H1 (cell line): ENCODE measurements around the gene WDCP. TPM values are rescaled to one million over a fixed set of nuclear protein-coding genes. Genes with fewer than 3 reads are reported as not detected.

ENCODE experiments used
- CTCF ChIA-PET: fragments of 300-600 bp; sonication (Branson Sonifier 250); formaldehyde crosslinking; loops from one replicate; lab custom pipeline; 2021; ENCODE audit not compliant: partially characterized antibody; lab: Charles Lee
- POLR2A ChIA-PET: fragments of 300-600 bp; sonication (Branson Sonifier 250); formaldehyde crosslinking; loops from one replicate; lab custom pipeline; 2021; ENCODE audit warnings: inconsistent platforms; ENCODE audit not compliant: partially characterized antibody; lab: Charles Lee
- DNase-seq, 2 experiments: peaks; one replicate each; pipeline versions ENCODE4 v3.0.0 to v3.0.0-alpha.2; 2010 to 2022; ENCODE audit warnings: low spot score in 2 of 2, low read depth in 1 of 2, mixed read lengths in 1 of 2
- FAIRE-seq: peaks from 2 replicates; lab custom pipeline; 2011; peaks lifted over from hg19 to GRCh38; lab: Jason Lieb, UNC
- H2AFZ ChIP-seq: 2 replicates; pipeline ENCODE4 v1.8.1; 2012; ENCODE audit warnings: low read length, inconsistent platforms
- H2AK5ac ChIP-seq: 2 replicates; pipeline ENCODE4 v1.6.1; 2013; ENCODE audit warnings: low read depth, low read length
- H2BK120ac ChIP-seq: replicated peaks from 2 replicates; pipeline ENCODE3; 2013; ENCODE audit warnings: low read depth, low read length, inconsistent platforms
- H2BK12ac ChIP-seq: 2 replicates; pipeline ENCODE4 v1.6.1; 2013; ENCODE audit warnings: low read depth, low read length
- H2BK15ac ChIP-seq: 2 replicates; pipeline ENCODE4 v1.6.1; 2013; ENCODE audit warnings: low read length
- H2BK20ac ChIP-seq: 2 replicates; pipeline ENCODE4 v1.6.1; 2013; ENCODE audit warnings: low read length
- H2BK5ac ChIP-seq: 2 replicates; pipeline ENCODE4 v1.6.1; 2013; ENCODE audit warnings: low read depth, low read length
- H3K14ac ChIP-seq: 2 replicates; pipeline ENCODE4 v1.6.1; 2013; ENCODE audit warnings: inconsistent platforms; ENCODE audit not compliant: insufficient read length
- H3K18ac ChIP-seq: 2 replicates; pipeline ENCODE4 v1.6.1; 2013; ENCODE audit warnings: low read length; ENCODE audit errors: extremely low read depth
- H3K23ac ChIP-seq: 2 replicates; pipeline ENCODE4 v1.6.1; 2013; ENCODE audit warnings: inconsistent platforms; ENCODE audit not compliant: insufficient read length
- H3K23me2 ChIP-seq: 2 replicates; pipeline ENCODE4 v1.6.1; 2013; ENCODE audit warnings: low read depth, low read length
- H3K27ac ChIP-seq: 2 replicates; pipeline ENCODE4 v1.6.1; 2011; ENCODE audit warnings: low read depth, low read length, inconsistent platforms
- H3K27me3 ChIP-seq, 4 experiments: replicated peaks in 1 of 4; 1 replicate in 1 of 4; 2 replicates in 3 of 4; pipeline versions ENCODE4 v1.6.1 to v1.8.1; 2011 to 2013; ENCODE audit warnings: low read length in 3 of 4, mild to moderate bottlenecking in 3 of 4, inconsistent platforms in 2 of 4, mixed read lengths in 2 of 4, moderate library complexity in 1 of 4; ENCODE audit not compliant: control insufficient read depth in 3 of 4, insufficient read depth in 3 of 4; ENCODE audit errors: extremely low read depth in 1 of 4
- H3K36me3 ChIP-seq, 4 experiments: 2 replicates each; pipeline versions ENCODE4 v1.6.1 to v1.8.1; 2011 to 2013; ENCODE audit warnings: mild to moderate bottlenecking in 4 of 4, low read length in 3 of 4, moderate library complexity in 2 of 4, control low read depth in 1 of 4, inconsistent platforms in 1 of 4; ENCODE audit not compliant: insufficient read depth in 4 of 4, control insufficient read depth in 2 of 4
- H3K4ac ChIP-seq: replicated peaks from 2 replicates; pipeline ENCODE3; 2013; ENCODE audit warnings: low read length, low read depth, mixed read lengths, inconsistent platforms; ENCODE audit not compliant: insufficient read length
- H3K4me1 ChIP-seq, 4 experiments: replicated peaks in 1 of 4; 1 replicate in 1 of 4; 2 replicates in 3 of 4; pipeline versions ENCODE4 v1.6.1 to v1.8.1; 2011 to 2013; ENCODE audit warnings: low read length in 3 of 4, inconsistent platforms in 2 of 4, mixed read lengths in 1 of 4; ENCODE audit not compliant: insufficient read depth in 4 of 4, control insufficient read depth in 3 of 4
- H3K4me2 ChIP-seq, 2 experiments: 2 replicates each; pipeline versions ENCODE4 v1.6.1 to v1.8.1; 2011 to 2013; ENCODE audit warnings: low read depth in 2 of 2, low read length in 2 of 2, control low read depth in 1 of 2, inconsistent platforms in 1 of 2, mild to moderate bottlenecking in 1 of 2; ENCODE audit not compliant: insufficient read depth in 1 of 2
- H3K4me3 ChIP-seq, 4 experiments: fragments of 200-600, 300-600 bp in 1 of 4; sonication (generic), shearing (Covaris generic), sonication (Bioruptor Twin) in 1 of 4; 2 replicates each; pipeline versions ENCODE4 v1.5.1 to v1.8.1; 2011 to 2016; ENCODE audit warnings: low read length in 4 of 4, low read depth in 3 of 4, control low read depth in 2 of 4, inconsistent platforms in 2 of 4, mild to moderate bottlenecking in 2 of 4, mixed read lengths in 1 of 4, moderate library complexity in 1 of 4; ENCODE audit not compliant: insufficient read depth in 2 of 4; ENCODE audit errors: extremely low read depth in 1 of 4
- H3K56ac ChIP-seq: replicated peaks from 2 replicates; pipeline ENCODE3; 2013; ENCODE audit warnings: low read depth, mild to moderate bottlenecking, mixed read lengths, low read length, inconsistent platforms; ENCODE audit not compliant: insufficient read length
- H3K79me1 ChIP-seq: 2 replicates; pipeline ENCODE4 v1.6.1; 2013; ENCODE audit warnings: low read depth, low read length, control low read depth
- H3K79me2 ChIP-seq, 2 experiments: 2 replicates each; pipeline versions ENCODE4 v1.6.1 to v1.8.1; 2012 to 2013; ENCODE audit warnings: low read length in 2 of 2, mild to moderate bottlenecking in 2 of 2, inconsistent platforms in 1 of 2; ENCODE audit not compliant: insufficient read depth in 2 of 2, control insufficient read depth in 1 of 2
- H3K9ac ChIP-seq, 4 experiments: replicated peaks in 1 of 4; 1 replicate in 1 of 4; 2 replicates in 3 of 4; pipeline versions ENCODE4 v1.6.1 to v1.8.1; 2011 to 2013; ENCODE audit warnings: low read depth in 3 of 4, low read length in 3 of 4, control low read depth in 2 of 4, mild to moderate bottlenecking in 2 of 4, moderate library complexity in 2 of 4, inconsistent platforms in 1 of 4; ENCODE audit errors: extremely low read depth in 1 of 4
- H3K9me3 ChIP-seq, 2 experiments: 2 replicates each; pipeline versions ENCODE4 v1.6.1 to v1.8.1; 2012 to 2013; ENCODE audit warnings: mild to moderate bottlenecking in 2 of 2, moderate library complexity in 2 of 2, control low read depth in 1 of 2, inconsistent platforms in 1 of 2, low read depth in 1 of 2, low read length in 1 of 2, mixed read lengths in 1 of 2; ENCODE audit not compliant: insufficient read depth in 2 of 2
- H4K20me1 ChIP-seq, 2 experiments: replicated peaks in 1 of 2; 2 replicates each; pipeline versions ENCODE3 to v1.8.1; 2011 to 2013; ENCODE audit warnings: inconsistent platforms in 2 of 2, low read length in 2 of 2, mild to moderate bottlenecking in 1 of 2; ENCODE audit not compliant: insufficient read depth in 2 of 2, control insufficient read depth in 1 of 2
- H4K5ac ChIP-seq: 2 replicates; pipeline ENCODE4 v1.6.1; 2013; ENCODE audit warnings: low read length, low read depth, mixed read lengths, inconsistent platforms; ENCODE audit not compliant: insufficient read length
- H4K8ac ChIP-seq: 2 replicates; pipeline ENCODE4 v1.8.0; 2013; ENCODE audit warnings: mild to moderate bottlenecking, moderate library complexity, low read length, inconsistent platforms; ENCODE audit not compliant: insufficient read depth; ENCODE audit errors: extremely low read depth
- H4K91ac ChIP-seq: replicated peaks from 2 replicates; pipeline ENCODE3; 2013; ENCODE audit warnings: low read length, mixed read lengths, inconsistent platforms; ENCODE audit not compliant: insufficient read length
- JUND ChIP-seq: IDR thresholded peaks from 2 replicates; pipeline ENCODE4 v1.6.1; 2011; ENCODE audit warnings: mild to moderate bottlenecking, improper control_type of control experiment, low read length
- KDM1A ChIP-seq: fragments of 200-600, 300-600 bp; sonication (generic); IDR thresholded peaks from 2 replicates; pipeline ENCODE4 v1.7.1; 2016; ENCODE audit warnings: mild to moderate bottlenecking, low read length, borderline replicate concordance
- KDM4A ChIP-seq: IDR thresholded peaks from one replicate; pipeline ENCODE4 v1.7.1; 2012; ENCODE audit warnings: low read depth, mild to moderate bottlenecking, moderate library complexity, low read length, inconsistent platforms; ENCODE audit not compliant: severe bottlenecking
- USF2 ChIP-seq: IDR thresholded peaks from 2 replicates; pipeline ENCODE4 v1.6.1; 2011; ENCODE audit warnings: low read length, improper control_type of control experiment
- WGBS, 2 experiments: shearing (Covaris generic) in 1 of 2; methylation state at CpG; one replicate each; pipeline versions ENCODE4 v1.1.6 to v1.1.7; 2013 to 2015; ENCODE audit warnings: low lambda C conversion rate in 2 of 2, mixed read lengths in 2 of 2, inconsistent platforms in 1 of 2, low coverage in 1 of 2, missing lambda C conversion rate in 1 of 2; ENCODE audit not compliant: insufficient replicate concordance in 2 of 2, insufficient coverage in 1 of 2, insufficient read length in 1 of 2; ENCODE audit errors: extremely low coverage in 1 of 2, missing lambda C conversion rate in 1 of 2; 5-methylcytosine and 5-hydroxymethylcytosine counted together
- polyA plus RNA-seq, 7 experiments: library from polyadenylated mRNA; depleted of rRNA in 3 of 7; stranded (reverse) in 5 of 7; unstranded in 2 of 7; fragments of >200 nt in 5 of 7; fragments of 200-250 nt in 2 of 7; gene quantifications; 1 replicate in 5 of 7; 2 replicates in 1 of 7; 4 replicates in 1 of 7; pipeline versions ENCODE4 v1.2.1 to v1.2.3, GENCODE V29; 2011 to 2013; ENCODE audit warnings: missing spikeins in 2 of 7, mixed read lengths in 2 of 7
- total RNA-seq: library from RNA; stranded (reverse); fragmentation: NEBNext Ultra II Directional; extraction: Animal tissue kit (Norgen Biotek cat#: 25700); gene quantifications from 2 replicates; pipeline ENCODE4 v1.2.1, GENCODE V29; 2021

WDCP gene
- total and polyA plus RNA-seq, 2 of the 8 experiments (the other 6 are each of a cell fraction or from before 2014, with no cell fraction given): 19.2 to 40.1 TPM

GRCh38 chr2:24082787-24083566 lies 35.8 kb upstream of the WDCP start:
- H3K79me1 ChIP-seq: no peaks in the 10 kb centered on the region
- WGBS, 2 experiments: 91% methylated on average over 8 of the region's 8 CpGs; no CpG with 5 or more reads in 1 of the 2 experiments
- peak overlapping the region; percentile 88; the same call in 1 of the 2 replicates for H3K18ac ChIP-seq
- H4K91ac ChIP-seq: peak overlapping the region; percentile 97
- peak overlapping the region; percentile 84; the same call in 1 of the 2 replicates for H2BK15ac ChIP-seq
- H4K20me1 ChIP-seq: no peaks in the 10 kb centered on the region
- peaks cover 5 to 11% (median 10%) of the 10 kb centered on the region in 4 experiments for H3K4me1 ChIP-seq
- H2BK12ac ChIP-seq: peak overlapping the region; percentile 75
- peak overlapping the region; percentile 24 for H3K4ac ChIP-seq
- peak overlapping the region; percentile 80 to 94 for H3K4me2 ChIP-seq
- no peak for DNase-seq
- FAIRE-seq: no peak
- no peaks in the 10 kb centered on the region for H3K9me3 ChIP-seq
- H2BK20ac ChIP-seq: peak overlapping the region; percentile 13; the same call in 1 of the 2 replicates
- H2AFZ ChIP-seq: no peak overlapping the region
- no peaks in the 10 kb centered on the region for H3K79me2 ChIP-seq
- H3K4me3 ChIP-seq: peak overlapping the region; percentile 55 to 77 (median 66)
- peaks cover 11 to 19% (median 16%) of the 10 kb centered on the region in 4 experiments; a peak in 7 of 8 replicates for H3K36me3 ChIP-seq
- H2BK5ac ChIP-seq: peak overlapping the region; percentile 96
- no peak overlapping the region for H3K14ac ChIP-seq
- ChIA-PET POLR2A (interaction anchor here (0.8 to 3.1 kb wide), 22 partner anchors 8 to 157 kb away, joined by 3 to 24 read pairs (median 7); partner anchors contain the start of genes ATAD2B, FAM228B, MFSD2B and UBXN2A), CTCF (interaction anchor here (0.6 to 4.3 kb wide), 13 partner anchors 18 to 278 kb away, joined by 3 to 25 read pairs (median 7); partner anchors contain the start of genes ATAD2B, FAM228B and PFN4)
- peaks cover 10% of the 10 kb centered on the region for H3K23me2 ChIP-seq
- H3K56ac ChIP-seq: peak overlapping the region; percentile 24
- H3K27ac ChIP-seq: peak overlapping the region; percentile 89
- H4K5ac ChIP-seq: peak overlapping the region; percentile 77
- H2AK5ac ChIP-seq: peak overlapping the region; percentile 93
- no peak overlapping the region for H3K23ac ChIP-seq
- no peak for TF ChIP-seq KDM4A
- no peak for TF ChIP-seq KDM1A
- peak; percentile 39 for TF ChIP-seq USF2
- TF ChIP-seq JUND: no peak
- H3K27me3 ChIP-seq: no peaks in the 10 kb centered on the region
- H2BK120ac ChIP-seq: peak overlapping the region; percentile 16
- peak overlapping the region; percentile 99; the same call in 1 of the 2 replicates for H4K8ac ChIP-seq
- H3K9ac ChIP-seq: peak overlapping the region in 3 of 4 experiments; percentile 72 to 93 (median 90); a peak in 6 of 7 replicates
